IgD-negative memory B cell (primary cell): ENCODE measurements around the gene RBBP8NL. TPM values are rescaled to one million over a fixed set of nuclear protein-coding genes. Genes with fewer than 3 reads are reported as not detected.
A peak's percentile ranks its signal among the peaks of the same experiment; 100 is the strongest.

ENCODE experiments used
- H3K27ac Mint-ChIP-seq, 3 donors: one replicate each; pipeline ENCODE4 v1.8.0; 2020 to 2022; ENCODE audit warnings: mild to moderate bottlenecking in 3 of 3, mixed read lengths in 3 of 3, moderate library complexity in 1 of 3
- H3K27me3 Mint-ChIP-seq: one replicate; pipeline ENCODE4 v1.8.0; 2021; ENCODE audit warnings: mixed read lengths
- H3K36me3 Mint-ChIP-seq: one replicate; pipeline ENCODE4 v1.8.0; 2020; ENCODE audit warnings: mild to moderate bottlenecking, mixed read lengths
- H3K4me1 Mint-ChIP-seq, 3 donors: one replicate each; pipeline ENCODE4 v1.8.0; 2020 to 2022; ENCODE audit warnings: mixed read lengths in 3 of 3, mild to moderate bottlenecking in 1 of 3
- H3K4me3 Mint-ChIP-seq, 4 donors: one replicate each; pipeline ENCODE4 v1.8.0; 2020 to 2022; ENCODE audit warnings: mild to moderate bottlenecking in 4 of 4, mixed read lengths in 4 of 4, moderate library complexity in 3 of 4
- H3K9me3 Mint-ChIP-seq, 3 donors: one replicate each; pipeline ENCODE4 v1.8.0; 2020 to 2021; ENCODE audit warnings: mixed read lengths in 3 of 3, mild to moderate bottlenecking in 1 of 3
- polyA plus RNA-seq: library from polyadenylated mRNA; unstranded; fragments of 300-500 nt; fragmentation: Illumina TruSeq; gene quantifications from one replicate; pipeline ENCODE4 v1.2.3, GENCODE V29; 2021

RBBP8NL gene
- polyA plus RNA-seq, 1 donor from 2014 or later = not detected

DNA sequence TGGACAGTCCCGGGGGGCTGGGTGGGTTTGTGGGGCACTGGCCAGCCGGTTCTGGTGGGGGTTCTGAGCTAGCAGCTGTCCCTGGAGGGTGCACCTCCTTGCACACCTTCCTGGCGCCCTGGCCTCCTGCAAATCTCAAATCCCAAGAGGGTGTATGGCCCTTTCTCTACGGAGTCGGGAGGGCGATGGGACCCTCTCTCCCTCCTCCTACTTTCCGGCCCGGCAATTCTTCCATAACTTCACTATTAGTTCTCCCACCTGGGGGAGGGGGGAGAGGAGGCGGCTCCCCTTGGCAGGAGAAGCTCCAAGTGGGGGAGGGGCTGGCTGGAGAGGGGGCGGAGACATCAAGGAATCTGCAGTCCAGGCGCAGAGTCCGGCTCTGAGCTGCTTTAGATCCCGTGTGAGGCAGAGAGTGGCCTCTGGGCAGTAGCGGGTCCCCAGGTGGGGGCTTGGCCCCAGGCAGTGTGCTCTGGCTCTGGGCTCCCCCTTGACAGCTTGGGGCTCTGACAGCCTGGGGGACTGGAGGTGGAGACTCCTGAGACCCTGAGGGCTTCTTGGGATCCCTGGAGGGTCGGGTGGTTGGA, 58.9 kb downstream of the RBBP8NL start:
- Mint-ChIP-seq H3K27ac (no peak overlapping the region), H3K9me3 (no peaks in the 10 kb centered on the region), H3K27me3 (peaks cover 14% of the 10 kb centered on the region), H3K4me1 (peaks cover 0 to 10% (median 2%) of the 10 kb centered on the region in 3 donors), H3K4me3 (peak overlapping the region; percentile 77 to 93 (median 84)), H3K36me3 (no peaks in the 10 kb centered on the region)

GRCh38 chr20:62367633-62368391, 59.5 kb downstream of the RBBP8NL start:
- no peaks in the 10 kb centered on the region for H3K9me3 Mint-ChIP-seq
- no peaks in the 10 kb centered on the region for H3K36me3 Mint-ChIP-seq
- no peak overlapping the region for H3K27ac Mint-ChIP-seq
- H3K4me1 Mint-ChIP-seq = peaks cover 0 to 10% (median 2%) of the 10 kb centered on the region in 3 donors
- peak overlapping the region; percentile 77 to 93 (median 84) for H3K4me3 Mint-ChIP-seq
- peaks cover 14% of the 10 kb centered on the region for H3K27me3 Mint-ChIP-seq

- H3K4me3 Mint-ChIP-seq = peak within 1 kb of the TSS; percentile 77 to 93 (median 84)
- H3K4me1 Mint-ChIP-seq = peaks cover 0 to 10% (median 2%) of the 10 kb centered on the region in 3 donors
- H3K9me3 Mint-ChIP-seq = no peaks in the 10 kb centered on the region
- no peaks in the 10 kb centered on the region for H3K36me3 Mint-ChIP-seq
- H3K27me3 Mint-ChIP-seq = peaks cover 14% of the 10 kb centered on the region
- no peak within 1 kb of the TSS for H3K27ac Mint-ChIP-seq
Observed at GRCh38 chr20:62367136-62367632, 60.2 kb downstream of the RBBP8NL start, which contains the start of gene LAMA5. Gene LAMA5 (minus strand): TSS chr20:62367312. CDS start chr20:62367245, 67 bp downstream.

- no peak overlapping the region for H3K27ac Mint-ChIP-seq
- H3K36me3 Mint-ChIP-seq = no peaks in the 10 kb centered on the region
- no peaks in the 10 kb centered on the region for H3K9me3 Mint-ChIP-seq
- H3K27me3 Mint-ChIP-seq = peaks cover 14% of the 10 kb centered on the region
- H3K4me1 Mint-ChIP-seq = peaks cover 0 to 10% (median 2%) of the 10 kb centered on the region in 3 donors
- H3K4me3 Mint-ChIP-seq = peak overlapping the region; percentile 52 to 84 (median 72)
Observed at GRCh38 chr20:62366370-62367135, 60.8 kb downstream of the RBBP8NL start.

- Mint-ChIP-seq H3K4me1 (peaks cover 0 to 10% (median 2%) of the 10 kb centered on the region in 3 donors), H3K27ac (peak overlapping the region in 1 of 3 donors; percentile 77), H3K9me3 (no peaks in the 10 kb centered on the region), H3K27me3 (peaks cover 13% of the 10 kb centered on the region), H3K36me3 (no peaks in the 10 kb centered on the region), H3K4me3 (peak overlapping the region; percentile 52 to 84 (median 70))
Observed at GRCh38 chr20:62365814-62366369, 61.4 kb downstream of the RBBP8NL start.

GRCh38 chr20:62364911-62365736, 62.2 kb downstream of the RBBP8NL start:
- H3K9me3 Mint-ChIP-seq = no peaks in the 10 kb centered on the region
- no peaks in the 10 kb centered on the region for H3K36me3 Mint-ChIP-seq
- peaks cover 0 to 10% (median 2%) of the 10 kb centered on the region in 3 donors for H3K4me1 Mint-ChIP-seq
- peak overlapping the region; percentile 55 to 76 (median 67) for H3K4me3 Mint-ChIP-seq
- peaks cover 10% of the 10 kb centered on the region for H3K27me3 Mint-ChIP-seq
- peak overlapping the region in 1 of 3 donors; percentile 77 for H3K27ac Mint-ChIP-seq

DNA sequence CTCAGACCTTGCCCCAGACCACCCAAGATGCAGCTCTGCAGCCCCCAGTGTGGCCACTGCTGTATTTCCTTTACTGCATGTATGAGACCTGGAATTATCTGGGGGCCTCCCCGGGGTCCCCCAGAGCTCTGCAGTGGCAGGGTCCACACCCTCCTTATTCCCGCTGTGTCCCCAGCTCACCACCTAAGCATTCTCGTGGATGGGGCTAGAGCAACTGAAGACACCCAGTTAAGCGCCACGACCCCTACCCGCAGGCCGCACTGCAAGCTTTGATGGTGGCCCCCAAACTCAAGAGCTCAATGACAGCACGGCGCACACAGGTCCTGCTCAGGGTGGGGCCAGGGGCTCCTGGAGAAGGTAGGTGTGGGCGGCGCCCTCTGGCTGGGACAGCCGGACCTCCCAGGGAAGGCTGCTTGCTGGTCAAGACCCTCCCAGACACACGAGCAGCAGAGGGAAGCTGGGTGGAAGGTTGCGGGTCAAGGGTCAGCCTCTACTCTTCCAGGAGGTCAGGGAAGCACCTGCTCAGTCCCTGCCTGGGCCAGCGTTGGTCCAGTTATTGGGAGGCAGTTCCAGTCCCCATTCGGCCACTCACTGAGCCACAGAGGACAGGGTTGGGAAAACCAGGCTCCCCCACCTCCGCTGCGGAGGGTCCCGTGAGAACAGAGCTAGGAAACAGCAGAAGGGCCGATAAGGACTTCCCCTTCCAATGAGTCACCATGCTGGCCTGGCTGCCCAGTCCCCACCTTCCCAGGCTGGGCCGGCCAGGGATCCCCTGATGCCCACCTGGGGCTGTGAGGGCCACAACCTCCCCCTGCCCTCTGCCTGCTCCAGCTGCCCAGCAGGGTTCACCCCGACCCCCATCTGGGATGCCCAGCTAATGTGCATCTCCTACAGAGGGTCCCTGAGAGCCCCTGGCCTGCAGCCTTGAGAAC, 63.2 kb downstream of the RBBP8NL start:
- H3K4me3 Mint-ChIP-seq = no peak overlapping the region
- H3K27me3 Mint-ChIP-seq = peaks cover 6% of the 10 kb centered on the region
- peak overlapping the region in 2 of 3 donors; percentile 37 to 71 for H3K27ac Mint-ChIP-seq
- no peaks in the 10 kb centered on the region for H3K9me3 Mint-ChIP-seq
- peaks cover 0 to 10% (median 2%) of the 10 kb centered on the region in 3 donors for H3K4me1 Mint-ChIP-seq
- no peaks in the 10 kb centered on the region for H3K36me3 Mint-ChIP-seq

GRCh38 chr20:62362991-62363919, 64.1 kb downstream of the RBBP8NL start:
- Mint-ChIP-seq H3K4me1 (peaks cover 0 to 10% (median 0%) of the 10 kb centered on the region in 3 donors), H3K4me3 (no peak overlapping the region), H3K36me3 (no peaks in the 10 kb centered on the region), H3K9me3 (no peaks in the 10 kb centered on the region), H3K27ac (peak overlapping the region in 2 of 3 donors; percentile 37 to 46), H3K27me3 (peaks cover under 1% of the 10 kb centered on the region)

DNA sequence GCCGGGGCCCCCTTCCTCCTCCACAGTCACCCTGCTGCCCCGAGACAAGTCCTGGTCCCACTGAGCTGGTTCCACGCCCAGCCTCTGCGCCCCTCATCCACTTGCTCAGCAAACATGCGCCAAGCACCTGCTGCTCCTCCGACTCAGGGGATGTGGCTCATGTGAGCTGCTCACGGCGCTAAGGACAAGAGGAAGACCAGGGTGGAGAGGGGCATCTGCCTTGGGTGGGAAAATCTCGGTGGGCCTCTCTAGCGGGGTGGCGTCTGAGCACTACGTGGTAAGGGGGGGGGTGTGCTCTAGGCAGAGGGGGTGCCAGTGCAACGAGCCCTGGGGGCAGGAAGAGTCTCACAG, 64.8 kb downstream of the RBBP8NL start:
- peaks cover 0 to 10% (median 0%) of the 10 kb centered on the region in 3 donors for H3K4me1 Mint-ChIP-seq
- no peaks in the 10 kb centered on the region for H3K27me3 Mint-ChIP-seq
- H3K36me3 Mint-ChIP-seq = no peaks in the 10 kb centered on the region
- H3K9me3 Mint-ChIP-seq = no peaks in the 10 kb centered on the region
- H3K4me3 Mint-ChIP-seq = no peak overlapping the region
- peak overlapping the region in 1 of 3 donors; percentile 39 for H3K27ac Mint-ChIP-seq

GRCh38 chr20:62361799-62362589, 65.3 kb downstream of the RBBP8NL start:
- Mint-ChIP-seq H3K9me3 (no peaks in the 10 kb centered on the region), H3K4me3 (no peak overlapping the region), H3K27me3 (no peaks in the 10 kb centered on the region), H3K36me3 (no peaks in the 10 kb centered on the region), H3K27ac (peak overlapping the region in 1 of 3 donors; percentile 19), H3K4me1 (peaks cover 0 to 10% (median 0%) of the 10 kb centered on the region in 3 donors)

- H3K9me3 Mint-ChIP-seq = no peaks in the 10 kb centered on the region
- no peak overlapping the region for H3K4me3 Mint-ChIP-seq
- H3K4me1 Mint-ChIP-seq = peaks cover 0 to 10% (median 0%) of the 10 kb centered on the region in 3 donors
- H3K36me3 Mint-ChIP-seq = no peaks in the 10 kb centered on the region
- no peak overlapping the region for H3K27ac Mint-ChIP-seq
- H3K27me3 Mint-ChIP-seq = no peaks in the 10 kb centered on the region
Observed at GRCh38 chr20:62360854-62361798, 66.2 kb downstream of the RBBP8NL start.
